COLO668 (cell line): Measurements from ENCODE around the gene TRAK2.
"Not testable (repeated sequence)": the region's sequence is repeated elsewhere in the genome, so short reads cannot be mapped to it uniquely, and the experiment has no call there.

Source experiments
- DNase-seq: peaks from one replicate; lab custom pipeline; 2025; ENCODE audit not compliant: unreplicated experiment; lab: John Stamatoyannopoulos, UW

The TRAK2 gene

GRCh38 chr2:201452058-201452921 is 1.0 kb upstream of the TRAK2 start:
- no peak for DNase-seq

DNA sequence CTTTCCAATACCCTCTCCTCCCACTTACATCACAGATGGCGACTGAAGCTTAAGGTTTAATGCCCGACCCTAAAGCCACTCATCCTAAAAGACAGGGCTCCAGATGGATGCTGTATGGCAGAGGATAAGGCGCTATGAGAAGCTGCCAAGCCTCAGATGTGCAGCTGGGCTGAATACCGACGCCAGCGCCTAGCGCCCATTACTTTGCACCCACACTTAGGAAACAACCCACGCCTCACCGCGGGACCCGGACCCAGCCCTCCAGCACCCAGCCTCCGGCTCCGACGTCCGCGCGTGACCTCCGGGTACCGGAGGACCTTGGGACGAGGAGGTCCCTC is 335 bp downstream of the TRAK2 start:
- no peak for DNase-seq

- DNase-seq = no peak
Measured at GRCh38 chr2:201448701-201449100, 2.6 kb downstream of the TRAK2 start.

DNA sequence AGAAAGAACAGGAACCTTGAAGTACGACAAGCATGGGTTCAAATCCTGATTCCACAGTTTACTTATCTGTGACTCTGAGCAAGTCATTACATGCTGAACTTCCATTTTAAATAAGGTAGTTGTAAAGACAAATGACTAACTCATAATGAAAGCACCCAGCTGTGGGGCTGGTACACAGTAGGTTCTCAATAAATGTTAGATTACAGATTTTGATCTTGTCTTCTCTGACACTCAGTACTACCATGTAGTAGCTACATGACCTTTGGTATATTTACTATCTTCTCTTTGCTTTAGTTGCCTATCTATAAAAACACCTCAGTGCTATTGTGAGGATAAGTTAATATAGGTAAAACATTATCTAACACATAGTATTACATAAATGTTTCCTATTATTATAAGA is 3.2 kb downstream of the TRAK2 start:
- no peak for DNase-seq

GRCh38 chr2:201447086-201447485 is 4.2 kb downstream of the TRAK2 start:
- no peak for DNase-seq

DNA sequence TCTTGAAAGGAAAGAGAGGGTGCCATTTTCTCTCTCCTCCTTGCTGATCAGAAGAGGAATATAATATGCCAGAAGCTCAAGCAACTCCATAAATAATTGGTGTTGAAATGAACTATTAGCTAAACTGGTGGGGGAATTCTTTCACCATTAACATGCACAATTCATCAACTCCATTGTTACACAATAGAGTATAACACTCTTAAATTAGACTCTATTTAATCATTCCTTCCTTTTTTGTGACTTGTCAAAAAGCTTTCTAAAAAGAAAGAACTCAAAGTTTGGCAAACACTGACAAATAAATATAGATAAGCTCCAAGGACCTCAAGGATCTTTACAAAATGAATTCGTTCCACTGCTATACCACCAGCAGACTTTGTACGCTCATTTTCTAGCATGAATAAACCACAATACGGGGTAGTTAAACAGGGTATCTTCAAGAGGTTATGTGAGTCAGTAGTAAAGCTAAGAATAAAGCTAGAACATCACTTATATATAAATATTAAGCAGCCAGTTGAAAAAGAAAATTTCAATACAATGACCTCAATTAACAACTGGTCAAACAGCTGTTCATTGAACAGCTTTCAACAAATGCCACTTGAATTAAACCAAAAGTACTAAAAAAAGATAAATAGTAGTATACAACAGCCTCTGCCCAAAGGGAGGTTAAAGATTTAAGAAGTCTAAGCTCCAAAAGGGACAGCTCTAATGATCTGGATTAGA is 6.4 kb downstream of the TRAK2 start:
- DNase-seq = no peak

DNA sequence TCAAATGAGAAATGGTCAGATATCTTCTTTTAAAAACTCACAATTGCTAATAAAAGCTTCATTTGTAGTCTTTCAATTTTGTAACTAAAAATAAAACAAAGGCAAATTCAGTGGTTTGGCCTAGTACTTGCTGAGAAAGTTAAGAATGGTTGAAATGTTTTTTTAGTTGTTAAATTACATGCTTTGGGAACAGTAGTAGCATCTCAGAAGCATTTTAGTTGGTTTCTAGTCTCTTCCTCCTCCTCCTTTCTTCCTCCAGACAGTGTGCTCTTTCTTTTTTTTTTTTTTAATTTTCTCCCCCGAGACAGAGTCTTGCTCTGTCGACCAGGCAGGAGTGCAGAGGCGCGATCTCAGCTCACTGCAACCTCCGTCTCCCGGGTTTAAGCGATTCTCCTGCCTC is 9.8 kb downstream of the TRAK2 start:
- DNase-seq = no peak

GRCh38 chr2:201440182-201440581 is 11.1 kb downstream of the TRAK2 start:
- no peak for DNase-seq

GRCh38 chr2:201439336-201439922 is 11.8 kb downstream of the TRAK2 start:
- DNase-seq = not testable (repeated sequence)

GRCh38 chr2:201436141-201436540 is 15.1 kb downstream of the TRAK2 start:
- no peak for DNase-seq

- DNase-seq = no peak
Measured at GRCh38 chr2:201433394-201433995, 17.8 kb downstream of the TRAK2 start.

DNA sequence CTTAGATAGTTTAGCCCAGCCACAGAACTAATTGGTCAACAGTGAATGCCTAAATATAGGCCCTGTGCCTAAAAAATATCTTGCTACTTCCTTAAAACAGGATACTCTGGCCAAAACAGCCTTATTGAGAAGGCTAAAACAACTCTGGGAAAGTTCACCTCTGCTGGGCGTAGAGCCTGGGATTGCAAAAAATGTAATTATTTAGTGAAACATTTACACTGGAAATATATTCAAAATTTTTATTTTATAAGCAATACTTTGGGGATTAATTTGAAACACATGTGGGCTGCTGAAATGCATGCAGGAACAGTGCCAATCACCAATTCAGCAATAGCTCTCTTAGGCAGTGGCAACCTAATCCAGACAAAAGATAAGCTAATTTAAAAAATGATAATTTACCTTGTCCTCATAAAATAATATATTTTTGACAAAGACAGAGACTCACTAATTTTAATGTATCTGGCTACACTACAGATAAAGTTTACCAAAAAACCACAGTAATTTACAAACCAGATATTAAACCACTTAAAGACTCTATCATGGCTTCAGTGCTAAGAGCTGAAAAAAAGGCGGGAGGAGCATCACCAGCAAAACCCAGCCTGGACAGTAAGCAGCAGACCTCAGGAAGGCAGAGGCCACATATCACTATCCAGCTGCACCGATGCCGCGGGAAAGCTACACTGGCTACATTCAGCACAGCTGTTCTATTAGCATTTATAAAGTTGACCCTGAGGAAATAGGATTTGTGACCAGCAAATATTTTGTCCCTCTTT is 18.5 kb downstream of the TRAK2 start:
- DNase-seq = no peak

- no peak for DNase-seq
Measured at GRCh38 chr2:201432038-201432620, 19.1 kb downstream of the TRAK2 start.

DNA sequence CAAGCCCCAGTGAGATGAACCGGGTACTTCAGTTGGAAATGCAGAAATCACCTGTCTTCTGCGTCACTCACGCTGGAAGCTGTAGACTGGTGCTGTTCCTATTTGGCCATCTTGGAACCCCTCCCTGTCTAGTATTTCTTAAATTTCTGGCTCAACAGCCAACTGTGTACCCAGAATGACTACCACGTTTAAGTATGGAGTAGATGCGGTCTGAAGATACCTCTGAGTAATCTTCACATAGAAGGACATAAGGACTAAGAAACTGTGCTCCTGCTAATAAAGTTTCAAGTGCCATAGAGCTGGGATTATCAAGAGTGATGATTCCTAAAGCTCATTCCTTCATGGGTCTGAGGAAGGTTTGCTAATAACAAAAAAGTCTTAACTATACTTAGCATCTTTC is 20.4 kb downstream of the TRAK2 start:
- DNase-seq = no peak

GRCh38 chr2:201430322-201430721 is 20.9 kb downstream of the TRAK2 start:
- not testable (repeated sequence) for DNase-seq

- not testable (repeated sequence) for DNase-seq
Measured at GRCh38 chr2:201429835-201430234, 21.4 kb downstream of the TRAK2 start.

GRCh38 chr2:201428366-201428765 is 22.9 kb downstream of the TRAK2 start:
- DNase-seq = not testable (repeated sequence)

DNA sequence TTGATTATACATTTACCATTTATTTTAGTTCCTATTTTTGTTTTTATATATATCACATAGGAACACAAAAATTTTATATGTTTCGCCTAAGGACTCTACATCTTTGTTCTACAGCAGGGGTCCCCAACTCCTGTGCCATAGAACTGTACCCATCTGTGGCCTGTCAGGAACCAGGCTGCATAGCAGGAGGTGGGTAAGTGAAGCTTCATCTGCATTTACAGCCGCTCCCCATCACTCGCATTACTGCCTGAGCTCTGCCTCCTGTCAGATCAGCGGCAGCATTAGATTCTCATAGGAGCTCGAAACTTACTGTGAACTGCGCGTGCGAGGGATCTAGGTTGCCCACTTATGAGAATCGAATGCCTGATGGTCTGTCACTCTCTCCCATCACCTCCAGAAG is 25.3 kb downstream of the TRAK2 start:
- DNase-seq = no peak

GRCh38 chr2:201420442-201421113 is 30.7 kb downstream of the TRAK2 start:
- no peak for DNase-seq

DNA sequence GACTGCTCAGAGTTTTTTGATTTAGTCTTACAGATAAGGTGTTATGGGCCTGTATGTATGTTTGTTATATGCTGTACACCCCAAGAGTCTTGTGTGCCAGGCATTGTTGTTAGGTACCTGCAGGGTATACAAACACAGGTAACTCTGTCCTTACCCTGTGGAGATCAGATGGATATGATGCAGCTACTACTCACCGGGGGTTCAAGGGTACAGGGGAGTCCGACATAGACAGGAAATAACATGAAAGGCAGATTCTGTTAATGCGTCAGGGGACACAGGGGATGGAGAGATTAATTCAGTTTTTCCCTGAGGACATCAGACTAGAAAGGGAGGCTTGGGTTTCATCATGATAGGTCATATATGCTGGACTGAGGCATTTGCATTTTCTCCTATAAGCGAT is 31.3 kb downstream of the TRAK2 start:
- DNase-seq = no peak
